Ovary (tissue), 3 donors: ENCODE data around the gene STX16.

Source experiments
- EP300 ChIP-seq: sonication (generic); formaldehyde crosslinking; IDR thresholded peaks from one replicate; pipeline ENCODE4 v1.6.1; 2017; ENCODE audit warnings: antibody characterized with exemption
- POLR2A ChIP-seq: fragments of 450-650 bp; IDR thresholded peaks from one replicate; pipeline ENCODE4 v1.6.1; 2017; ENCODE audit warnings: antibody characterized with exemption, mild to moderate bottlenecking, moderate library complexity
- TF ChIP-seq, protein P1 (sequence below), 3 donors: fragments of 450-650 bp in 2 of 3; fragments of 200-600 bp in 1 of 3; IDR thresholded peaks; one replicate each; pipeline versions ENCODE4 v1.5.1 to v1.8.0; 2016 to 2022; ENCODE audit warnings: antibody characterized with exemption in 3 of 3, mild to moderate bottlenecking in 1 of 3
- donor health status: DM: no; HTN: no; CAD: no.

DNA sequence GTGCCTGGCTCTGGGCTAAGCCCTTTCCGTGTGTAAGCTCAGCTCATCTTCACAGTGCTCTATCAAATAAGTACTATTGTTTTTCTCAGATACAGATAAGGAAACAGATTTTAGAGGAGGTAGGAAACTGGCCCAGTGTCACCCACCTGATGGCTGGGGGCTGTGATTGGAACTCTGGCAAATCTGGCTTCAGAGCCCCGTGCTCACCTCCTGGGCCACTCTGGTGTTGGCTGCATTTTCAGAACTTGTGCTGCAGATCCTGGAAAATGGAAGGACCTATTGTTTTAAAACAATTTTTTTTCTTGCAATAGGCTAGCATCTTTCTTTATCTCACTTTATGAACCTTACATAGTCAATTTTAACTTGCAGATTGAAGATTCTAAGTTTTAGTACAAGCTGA, 5.7 kb downstream of the STX16 start:
- TF ChIP-seq POLR2A (no peak), EP300 (no peak)
- TF ChIP-seq, protein P1, sequence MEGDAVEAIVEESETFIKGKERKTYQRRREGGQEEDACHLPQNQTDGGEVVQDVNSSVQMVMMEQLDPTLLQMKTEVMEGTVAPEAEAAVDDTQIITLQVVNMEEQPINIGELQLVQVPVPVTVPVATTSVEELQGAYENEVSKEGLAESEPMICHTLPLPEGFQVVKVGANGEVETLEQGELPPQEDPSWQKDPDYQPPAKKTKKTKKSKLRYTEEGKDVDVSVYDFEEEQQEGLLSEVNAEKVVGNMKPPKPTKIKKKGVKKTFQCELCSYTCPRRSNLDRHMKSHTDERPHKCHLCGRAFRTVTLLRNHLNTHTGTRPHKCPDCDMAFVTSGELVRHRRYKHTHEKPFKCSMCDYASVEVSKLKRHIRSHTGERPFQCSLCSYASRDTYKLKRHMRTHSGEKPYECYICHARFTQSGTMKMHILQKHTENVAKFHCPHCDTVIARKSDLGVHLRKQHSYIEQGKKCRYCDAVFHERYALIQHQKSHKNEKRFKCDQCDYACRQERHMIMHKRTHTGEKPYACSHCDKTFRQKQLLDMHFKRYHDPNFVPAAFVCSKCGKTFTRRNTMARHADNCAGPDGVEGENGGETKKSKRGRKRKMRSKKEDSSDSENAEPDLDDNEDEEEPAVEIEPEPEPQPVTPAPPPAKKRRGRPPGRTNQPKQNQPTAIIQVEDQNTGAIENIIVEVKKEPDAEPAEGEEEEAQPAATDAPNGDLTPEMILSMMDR (IDR thresholded peaks at IDR 0.05): no peak
